SK-N-SH (cell line): ENCODE data around the gene PJA2.

Experiments used
- CHD2 ChIP-seq: fragments of 150-350 bp; IDR thresholded peaks from 2 replicates; pipeline ENCODE4 v1.6.1; 2018; ENCODE audit warnings: low read length; ENCODE audit not compliant: partially characterized antibody
- EZH2phosphoT487 ChIP-seq: fragments of 200-600 bp; sonication (generic); IDR thresholded peaks from 2 replicates; pipeline ENCODE4 v1.6.1; 2017; ENCODE audit warnings: low read depth, mixed run types, mild to moderate bottlenecking, antibody characterized with exemption, moderate library complexity, borderline replicate concordance
- IRF3 ChIP-seq: fragments of 150-350 bp; IDR thresholded peaks from 2 replicates; pipeline ENCODE4 v1.6.1; 2016; ENCODE audit warnings: mild to moderate bottlenecking, low read depth, low read length
- POLR2AphosphoS5 ChIP-seq: IDR thresholded peaks from 2 replicates; pipeline ENCODE4 v1.6.1; 2012; ENCODE audit warnings: low read depth, low read length
- RFX5 ChIP-seq: IDR thresholded peaks from 2 replicates; pipeline ENCODE4 v1.6.1; 2012; ENCODE audit warnings: mild to moderate bottlenecking, improper control_type of control experiment, low read length
- TCF12 ChIP-seq: IDR thresholded peaks from 2 replicates; pipeline ENCODE4 v1.4.0; 2012
- TEAD4 ChIP-seq: IDR thresholded peaks from 2 replicates; pipeline ENCODE4 v1.4.0; 2012; ENCODE audit warnings: mild to moderate bottlenecking, borderline replicate concordance; ENCODE audit not compliant: insufficient read depth
- TF ChIP-seq, protein P1 (sequence below): fragments of 200-600 bp; sonication (generic); IDR thresholded peaks from 2 replicates; pipeline ENCODE4 v1.6.1; 2017; ENCODE audit warnings: antibody characterized with exemption, mild to moderate bottlenecking, moderate library complexity

DNA sequence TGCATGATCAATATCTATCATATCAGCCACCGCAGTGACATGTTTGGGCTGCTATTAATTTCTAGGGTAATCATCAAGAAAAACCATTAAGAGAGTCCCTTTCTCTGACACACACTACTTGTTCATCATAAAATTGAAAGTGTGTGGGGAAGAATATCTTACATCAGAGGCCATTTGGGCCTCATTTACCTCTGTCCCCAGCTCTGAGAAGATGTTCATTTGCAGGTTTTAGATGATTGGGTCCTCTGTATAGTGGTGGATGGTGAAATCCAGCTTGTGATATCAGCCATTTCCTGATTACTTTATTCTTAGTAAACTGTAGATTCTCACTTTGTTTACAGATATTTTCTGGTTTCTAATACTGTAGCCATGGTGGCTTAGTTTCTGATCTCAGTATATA lies 29.8 kb upstream of the PJA2 start:
- TF ChIP-seq RFX5 (no peak), IRF3 (no peak), TEAD4 (no peak), TCF12 (no peak), EZH2phosphoT487 (no peak), POLR2AphosphoS5 (no peak), CHD2 (no peak)
- TF ChIP-seq, protein P1, sequence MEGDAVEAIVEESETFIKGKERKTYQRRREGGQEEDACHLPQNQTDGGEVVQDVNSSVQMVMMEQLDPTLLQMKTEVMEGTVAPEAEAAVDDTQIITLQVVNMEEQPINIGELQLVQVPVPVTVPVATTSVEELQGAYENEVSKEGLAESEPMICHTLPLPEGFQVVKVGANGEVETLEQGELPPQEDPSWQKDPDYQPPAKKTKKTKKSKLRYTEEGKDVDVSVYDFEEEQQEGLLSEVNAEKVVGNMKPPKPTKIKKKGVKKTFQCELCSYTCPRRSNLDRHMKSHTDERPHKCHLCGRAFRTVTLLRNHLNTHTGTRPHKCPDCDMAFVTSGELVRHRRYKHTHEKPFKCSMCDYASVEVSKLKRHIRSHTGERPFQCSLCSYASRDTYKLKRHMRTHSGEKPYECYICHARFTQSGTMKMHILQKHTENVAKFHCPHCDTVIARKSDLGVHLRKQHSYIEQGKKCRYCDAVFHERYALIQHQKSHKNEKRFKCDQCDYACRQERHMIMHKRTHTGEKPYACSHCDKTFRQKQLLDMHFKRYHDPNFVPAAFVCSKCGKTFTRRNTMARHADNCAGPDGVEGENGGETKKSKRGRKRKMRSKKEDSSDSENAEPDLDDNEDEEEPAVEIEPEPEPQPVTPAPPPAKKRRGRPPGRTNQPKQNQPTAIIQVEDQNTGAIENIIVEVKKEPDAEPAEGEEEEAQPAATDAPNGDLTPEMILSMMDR, result no peak
